H1 (cell line): ENCODE measurements around the gene NPHP4. TPM values are rescaled to one million over a fixed set of nuclear protein-coding genes. Genes with fewer than 3 reads are reported as not detected.

Experiments used
- CTCF ChIA-PET: fragments of 300-600 bp; sonication (Branson Sonifier 250); formaldehyde crosslinking; loops from one replicate; lab custom pipeline; 2021; ENCODE audit not compliant: partially characterized antibody; lab: Charles Lee
- POLR2A ChIA-PET: fragments of 300-600 bp; sonication (Branson Sonifier 250); formaldehyde crosslinking; loops from one replicate; lab custom pipeline; 2021; ENCODE audit warnings: inconsistent platforms; ENCODE audit not compliant: partially characterized antibody; lab: Charles Lee
- DNase-seq, 2 experiments: peaks; one replicate each; pipeline versions ENCODE4 v3.0.0 to v3.0.0-alpha.2; 2010 to 2022; ENCODE audit warnings: low spot score in 2 of 2, low read depth in 1 of 2, mixed read lengths in 1 of 2
- FAIRE-seq: peaks from 2 replicates; lab custom pipeline; 2011; peaks lifted over from hg19 to GRCh38; lab: Jason Lieb, UNC
- H2AFZ ChIP-seq: 2 replicates; pipeline ENCODE4 v1.8.1; 2012; ENCODE audit warnings: low read length, inconsistent platforms
- H2AK5ac ChIP-seq: 2 replicates; pipeline ENCODE4 v1.6.1; 2013; ENCODE audit warnings: low read depth, low read length
- H2BK120ac ChIP-seq: replicated peaks from 2 replicates; pipeline ENCODE3; 2013; ENCODE audit warnings: low read depth, low read length, inconsistent platforms
- H2BK12ac ChIP-seq: 2 replicates; pipeline ENCODE4 v1.6.1; 2013; ENCODE audit warnings: low read depth, low read length
- H2BK15ac ChIP-seq: 2 replicates; pipeline ENCODE4 v1.6.1; 2013; ENCODE audit warnings: low read length
- H2BK20ac ChIP-seq: 2 replicates; pipeline ENCODE4 v1.6.1; 2013; ENCODE audit warnings: low read length
- H2BK5ac ChIP-seq: 2 replicates; pipeline ENCODE4 v1.6.1; 2013; ENCODE audit warnings: low read depth, low read length
- H3K14ac ChIP-seq: 2 replicates; pipeline ENCODE4 v1.6.1; 2013; ENCODE audit warnings: inconsistent platforms; ENCODE audit not compliant: insufficient read length
- H3K18ac ChIP-seq: 2 replicates; pipeline ENCODE4 v1.6.1; 2013; ENCODE audit warnings: low read length; ENCODE audit errors: extremely low read depth
- H3K23ac ChIP-seq: 2 replicates; pipeline ENCODE4 v1.6.1; 2013; ENCODE audit warnings: inconsistent platforms; ENCODE audit not compliant: insufficient read length
- H3K23me2 ChIP-seq: 2 replicates; pipeline ENCODE4 v1.6.1; 2013; ENCODE audit warnings: low read depth, low read length
- H3K27ac ChIP-seq: 2 replicates; pipeline ENCODE4 v1.6.1; 2011; ENCODE audit warnings: low read depth, low read length, inconsistent platforms
- H3K27me3 ChIP-seq, 4 experiments: replicated peaks in 1 of 4; 1 replicate in 1 of 4; 2 replicates in 3 of 4; pipeline versions ENCODE4 v1.6.1 to v1.8.1; 2011 to 2013; ENCODE audit warnings: low read length in 3 of 4, mild to moderate bottlenecking in 3 of 4, inconsistent platforms in 2 of 4, mixed read lengths in 2 of 4, moderate library complexity in 1 of 4; ENCODE audit not compliant: control insufficient read depth in 3 of 4, insufficient read depth in 3 of 4; ENCODE audit errors: extremely low read depth in 1 of 4
- H3K36me3 ChIP-seq, 4 experiments: 2 replicates each; pipeline versions ENCODE4 v1.6.1 to v1.8.1; 2011 to 2013; ENCODE audit warnings: mild to moderate bottlenecking in 4 of 4, low read length in 3 of 4, moderate library complexity in 2 of 4, control low read depth in 1 of 4, inconsistent platforms in 1 of 4; ENCODE audit not compliant: insufficient read depth in 4 of 4, control insufficient read depth in 2 of 4
- H3K4ac ChIP-seq: replicated peaks from 2 replicates; pipeline ENCODE3; 2013; ENCODE audit warnings: low read length, low read depth, mixed read lengths, inconsistent platforms; ENCODE audit not compliant: insufficient read length
- H3K4me1 ChIP-seq, 4 experiments: replicated peaks in 1 of 4; 1 replicate in 1 of 4; 2 replicates in 3 of 4; pipeline versions ENCODE4 v1.6.1 to v1.8.1; 2011 to 2013; ENCODE audit warnings: low read length in 3 of 4, inconsistent platforms in 2 of 4, mixed read lengths in 1 of 4; ENCODE audit not compliant: insufficient read depth in 4 of 4, control insufficient read depth in 3 of 4
- H3K4me2 ChIP-seq, 2 experiments: 2 replicates each; pipeline versions ENCODE4 v1.6.1 to v1.8.1; 2011 to 2013; ENCODE audit warnings: low read depth in 2 of 2, low read length in 2 of 2, control low read depth in 1 of 2, inconsistent platforms in 1 of 2, mild to moderate bottlenecking in 1 of 2; ENCODE audit not compliant: insufficient read depth in 1 of 2
- H3K4me3 ChIP-seq, 4 experiments: fragments of 200-600, 300-600 bp in 1 of 4; sonication (generic), shearing (Covaris generic), sonication (Bioruptor Twin) in 1 of 4; 2 replicates each; pipeline versions ENCODE4 v1.5.1 to v1.8.1; 2011 to 2016; ENCODE audit warnings: low read length in 4 of 4, low read depth in 3 of 4, control low read depth in 2 of 4, inconsistent platforms in 2 of 4, mild to moderate bottlenecking in 2 of 4, mixed read lengths in 1 of 4, moderate library complexity in 1 of 4; ENCODE audit not compliant: insufficient read depth in 2 of 4; ENCODE audit errors: extremely low read depth in 1 of 4
- H3K56ac ChIP-seq: replicated peaks from 2 replicates; pipeline ENCODE3; 2013; ENCODE audit warnings: low read depth, mild to moderate bottlenecking, mixed read lengths, low read length, inconsistent platforms; ENCODE audit not compliant: insufficient read length
- H3K79me1 ChIP-seq: 2 replicates; pipeline ENCODE4 v1.6.1; 2013; ENCODE audit warnings: low read depth, low read length, control low read depth
- H3K79me2 ChIP-seq, 2 experiments: 2 replicates each; pipeline versions ENCODE4 v1.6.1 to v1.8.1; 2012 to 2013; ENCODE audit warnings: low read length in 2 of 2, mild to moderate bottlenecking in 2 of 2, inconsistent platforms in 1 of 2; ENCODE audit not compliant: insufficient read depth in 2 of 2, control insufficient read depth in 1 of 2
- H3K9ac ChIP-seq, 4 experiments: replicated peaks in 1 of 4; 1 replicate in 1 of 4; 2 replicates in 3 of 4; pipeline versions ENCODE4 v1.6.1 to v1.8.1; 2011 to 2013; ENCODE audit warnings: low read depth in 3 of 4, low read length in 3 of 4, control low read depth in 2 of 4, mild to moderate bottlenecking in 2 of 4, moderate library complexity in 2 of 4, inconsistent platforms in 1 of 4; ENCODE audit errors: extremely low read depth in 1 of 4
- H3K9me3 ChIP-seq, 2 experiments: 2 replicates each; pipeline versions ENCODE4 v1.6.1 to v1.8.1; 2012 to 2013; ENCODE audit warnings: mild to moderate bottlenecking in 2 of 2, moderate library complexity in 2 of 2, control low read depth in 1 of 2, inconsistent platforms in 1 of 2, low read depth in 1 of 2, low read length in 1 of 2, mixed read lengths in 1 of 2; ENCODE audit not compliant: insufficient read depth in 2 of 2
- H4K20me1 ChIP-seq, 2 experiments: replicated peaks in 1 of 2; 2 replicates each; pipeline versions ENCODE3 to v1.8.1; 2011 to 2013; ENCODE audit warnings: inconsistent platforms in 2 of 2, low read length in 2 of 2, mild to moderate bottlenecking in 1 of 2; ENCODE audit not compliant: insufficient read depth in 2 of 2, control insufficient read depth in 1 of 2
- H4K5ac ChIP-seq: 2 replicates; pipeline ENCODE4 v1.6.1; 2013; ENCODE audit warnings: low read length, low read depth, mixed read lengths, inconsistent platforms; ENCODE audit not compliant: insufficient read length
- H4K8ac ChIP-seq: 2 replicates; pipeline ENCODE4 v1.8.0; 2013; ENCODE audit warnings: mild to moderate bottlenecking, moderate library complexity, low read length, inconsistent platforms; ENCODE audit not compliant: insufficient read depth; ENCODE audit errors: extremely low read depth
- H4K91ac ChIP-seq: replicated peaks from 2 replicates; pipeline ENCODE3; 2013; ENCODE audit warnings: low read length, mixed read lengths, inconsistent platforms; ENCODE audit not compliant: insufficient read length
- ATF2 ChIP-seq: IDR thresholded peaks from 2 replicates; pipeline ENCODE4 v1.6.1; 2012; ENCODE audit warnings: low read length, inconsistent platforms
- CTCF ChIP-seq, 3 experiments: IDR thresholded peaks; 1 replicate in 2 of 3; 2 replicates in 1 of 3; pipeline versions ENCODE4 v1.5.1 to v1.6.1; 2011; ENCODE audit warnings: low read length in 3 of 3, mild to moderate bottlenecking in 3 of 3, inconsistent platforms in 2 of 3, low read depth in 1 of 3, moderate library complexity in 1 of 3; ENCODE audit not compliant: insufficient read depth in 1 of 3; ENCODE audit errors: control extremely low read depth in 1 of 3
- FOSL1 ChIP-seq: IDR thresholded peaks from 2 replicates; pipeline ENCODE4 v1.6.1; 2011; ENCODE audit warnings: mild to moderate bottlenecking, low read depth, low read length, moderate library complexity; ENCODE audit not compliant: insufficient read depth
- JUN ChIP-seq: IDR thresholded peaks from 2 replicates; pipeline ENCODE4 v1.6.1; 2011; ENCODE audit warnings: low read depth, mild to moderate bottlenecking, improper control_type of control experiment, low read length
- PHF8 ChIP-seq: fragments of 200-600 bp; sonication (generic); conservative IDR thresholded peaks from 2 replicates; pipeline ENCODE4 v1.7.1; 2012; ENCODE audit warnings: low read depth, mild to moderate bottlenecking, inconsistent platforms, low read length, moderate library complexity
- TAF7 ChIP-seq: optimal IDR thresholded peaks from 2 replicates; pipeline ENCODE3; 2011; ENCODE audit warnings: low read depth, mild to moderate bottlenecking, inconsistent platforms, low read length, moderate library complexity, borderline replicate concordance
- WGBS, 2 experiments: shearing (Covaris generic) in 1 of 2; methylation state at CpG; one replicate each; pipeline versions ENCODE4 v1.1.6 to v1.1.7; 2013 to 2015; ENCODE audit warnings: low lambda C conversion rate in 2 of 2, mixed read lengths in 2 of 2, inconsistent platforms in 1 of 2, low coverage in 1 of 2, missing lambda C conversion rate in 1 of 2; ENCODE audit not compliant: insufficient replicate concordance in 2 of 2, insufficient coverage in 1 of 2, insufficient read length in 1 of 2; ENCODE audit errors: extremely low coverage in 1 of 2, missing lambda C conversion rate in 1 of 2; 5-methylcytosine and 5-hydroxymethylcytosine counted together
- polyA plus RNA-seq, 7 experiments: library from polyadenylated mRNA; depleted of rRNA in 3 of 7; stranded (reverse) in 5 of 7; unstranded in 2 of 7; fragments of >200 nt in 5 of 7; fragments of 200-250 nt in 2 of 7; gene quantifications; 1 replicate in 5 of 7; 2 replicates in 1 of 7; 4 replicates in 1 of 7; pipeline versions ENCODE4 v1.2.1 to v1.2.3, GENCODE V29; 2011 to 2013; ENCODE audit warnings: missing spikeins in 2 of 7, mixed read lengths in 2 of 7
- total RNA-seq: library from RNA; stranded (reverse); fragmentation: NEBNext Ultra II Directional; extraction: Animal tissue kit (Norgen Biotek cat#: 25700); gene quantifications from 2 replicates; pipeline ENCODE4 v1.2.1, GENCODE V29; 2021

NPHP4 gene
- total and polyA plus RNA-seq, 2 of the 8 experiments (the other 6 are each of a cell fraction or from before 2014, with no cell fraction given), result 5.8 to 14.0 TPM

GRCh38 chr1:5865056-5865455, 127.2 kb downstream of the NPHP4 start:
- no peak overlapping the region for H2BK15ac ChIP-seq
- H3K56ac ChIP-seq, result no peak overlapping the region
- POLR2A ChIA-PET, result interaction anchor here (0.6 kb wide), 1 partner anchor 61 kb away, joined by 4 read pairs; no protein-coding TSS in a partner anchor
- no peak overlapping the region for H2BK12ac ChIP-seq
- no peak overlapping the region for H4K8ac ChIP-seq
- no peak for FAIRE-seq
- peaks cover 0 to 12% of the 10 kb centered on the region in 2 experiments for H4K20me1 ChIP-seq
- no peak overlapping the region for H2AFZ ChIP-seq
- H3K27me3 ChIP-seq, result no peaks in the 10 kb centered on the region; a peak in 1 of 7 replicates
- H3K9ac ChIP-seq, result no peak overlapping the region
- no peak overlapping the region for H3K14ac ChIP-seq
- H2BK120ac ChIP-seq, result no peak overlapping the region
- H4K5ac ChIP-seq, result no peak overlapping the region
- peaks cover 5% of the 10 kb centered on the region; the same call in 1 of the 2 replicates for H3K23me2 ChIP-seq
- TF ChIP-seq FOSL1, result no peak
- TF ChIP-seq PHF8, result no peak
- no peak for TF ChIP-seq TAF7
- TF ChIP-seq JUN, result no peak
- no peak for TF ChIP-seq CTCF (IDR thresholded peaks at IDR 0.05; ENCODE audit: control extremely low read depth in 1 of 3, insufficient read depth in 1 of 3, low read depth in 1 of 3, low read length in 3 of 3)
- no peak for TF ChIP-seq ATF2
- no peak overlapping the region for H2BK20ac ChIP-seq
- peaks cover 8 to 10% of the 10 kb centered on the region in 2 experiments; a peak in 3 of 4 replicates for H3K9me3 ChIP-seq
- no peak overlapping the region for H3K4me3 ChIP-seq
- no peaks in the 10 kb centered on the region for H3K79me2 ChIP-seq
- no peak overlapping the region for H3K23ac ChIP-seq
- H3K36me3 ChIP-seq, result peaks cover 0 to 4% (median 0%) of the 10 kb centered on the region in 4 experiments; a peak in 1 of 8 replicates
- no peaks in the 10 kb centered on the region for H3K79me1 ChIP-seq
- H3K4me2 ChIP-seq, result no peak overlapping the region
- no peak overlapping the region for H2BK5ac ChIP-seq
- CTCF ChIA-PET, result interaction anchor here (0.9 to 1.4 kb wide), 5 partner anchors 9 to 355 kb away, joined by 3 to 5 read pairs (median 3); no protein-coding TSS in a partner anchor
- no peak overlapping the region; the same call in 1 of the 2 replicates for H3K27ac ChIP-seq
- no peak for DNase-seq
- H3K18ac ChIP-seq, result no peak overlapping the region
- peaks cover 0 to 2% (median 0%) of the 10 kb centered on the region in 4 experiments; a peak in 2 of 7 replicates for H3K4me1 ChIP-seq
- no peak overlapping the region for H4K91ac ChIP-seq
- H3K4ac ChIP-seq, result no peak overlapping the region
- no peak overlapping the region for H2AK5ac ChIP-seq
- WGBS, 2 experiments, result 92% methylated on average over 16 of the region's 16 CpGs; no CpG with 5 or more reads in 1 of the 2 experiments
